Left kidney (tissue), 2 donors: Measurements from ENCODE around the gene XPC. TPM values are rescaled to one million over a fixed set of nuclear protein-coding genes. Genes with fewer than 3 reads are reported as not detected.

ENCODE experiments used
- DNase-seq: peaks from one replicate; pipeline ENCODE4 v3.0.0-alpha.2; 2013
- polyA plus RNA-seq: library from polyadenylated mRNA; unstranded; fragments of 120-200 nt; gene quantifications from one replicate; pipeline ENCODE4 v1.2.1, GENCODE V29; 2013; ENCODE audit not compliant: insufficient read length

XPC gene
- polyA plus RNA-seq, 1 donor = 57.9 TPM

DNA sequence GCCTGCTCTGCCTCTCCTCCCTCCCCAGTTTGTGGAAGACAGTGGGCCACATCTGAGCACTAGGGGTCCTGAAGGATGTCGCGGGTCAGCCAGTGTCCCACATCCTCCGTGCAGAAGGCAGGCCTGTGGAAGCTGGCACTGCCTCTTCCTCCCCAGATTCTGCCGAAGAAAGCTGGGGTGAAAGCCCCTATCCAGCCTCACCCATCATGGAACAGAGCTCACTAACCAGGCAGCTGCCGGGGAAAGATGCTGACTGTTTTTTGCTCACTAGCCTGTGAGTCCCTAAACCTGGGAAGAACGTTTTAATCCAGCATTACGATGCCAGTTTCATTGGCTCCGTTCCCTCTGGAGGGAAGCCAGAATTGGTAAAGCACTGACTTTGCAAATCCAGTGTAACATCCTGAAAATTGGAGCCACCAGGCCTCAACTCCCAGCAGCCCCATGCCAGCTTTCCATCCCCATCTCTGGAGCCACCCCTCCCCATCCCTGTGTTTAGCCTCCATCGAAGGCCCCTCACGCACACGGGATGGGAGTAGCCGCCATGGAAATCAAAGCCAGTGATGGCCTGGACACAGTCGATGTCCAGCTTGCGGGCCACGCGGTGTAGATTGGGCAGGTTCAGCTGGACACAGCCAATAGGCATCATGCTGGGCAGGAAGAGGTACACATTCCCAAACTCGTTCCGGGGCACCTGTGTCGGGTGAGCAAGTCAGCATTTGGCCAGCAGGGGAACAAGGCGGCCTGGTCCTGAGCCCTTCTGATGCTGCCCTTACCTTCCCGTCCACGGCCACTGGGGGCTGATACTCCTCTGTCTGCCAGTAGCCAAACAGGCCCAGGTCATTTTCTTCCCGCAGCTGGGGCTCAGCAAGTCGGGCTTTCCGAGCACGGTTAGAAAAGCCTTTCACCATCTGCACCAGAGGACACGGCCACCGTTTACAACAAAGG is 30.1 kb downstream of the XPC start:
- DNase-seq = no peak

DNA sequence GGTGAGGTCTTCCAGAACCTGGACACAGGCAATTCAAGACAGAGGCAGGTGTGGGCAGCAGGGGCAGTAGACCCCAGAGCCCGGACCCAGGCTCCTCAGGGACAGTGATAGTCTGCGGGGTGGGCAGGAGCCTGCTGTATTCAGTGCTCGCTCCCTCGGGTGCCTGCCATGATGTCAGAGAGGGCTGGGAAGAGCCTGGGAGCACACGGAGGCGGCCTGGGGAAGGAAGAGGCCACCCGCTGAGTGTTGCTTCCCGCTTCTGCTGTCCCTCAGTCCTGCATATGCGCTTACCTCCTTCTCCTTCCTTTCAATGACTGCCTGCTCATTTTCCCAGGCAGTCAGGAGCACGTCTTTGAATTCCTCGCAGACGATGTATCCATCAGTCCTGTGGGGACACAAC is 30.8 kb downstream of the XPC start:
- no peak for DNase-seq

DNA sequence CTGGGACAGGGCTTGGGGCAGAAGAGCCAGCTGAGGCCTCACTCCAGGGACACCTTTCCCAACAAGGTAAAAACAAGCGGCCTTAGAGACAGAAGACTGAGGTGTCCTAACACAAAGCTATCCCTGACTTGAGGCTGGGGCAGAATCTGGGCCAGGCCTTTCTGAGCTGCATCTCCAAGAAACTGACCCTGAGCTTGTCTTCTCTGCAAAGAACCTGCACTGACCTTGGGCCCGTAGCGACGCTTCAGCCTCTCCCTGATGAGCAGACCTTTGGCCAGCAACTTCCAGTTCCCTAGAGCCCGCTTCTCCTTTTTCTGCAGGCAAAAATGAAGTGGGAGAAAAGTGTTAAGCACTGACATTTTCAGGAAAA is 31.4 kb downstream of the XPC start:
- no peak for DNase-seq

DNA sequence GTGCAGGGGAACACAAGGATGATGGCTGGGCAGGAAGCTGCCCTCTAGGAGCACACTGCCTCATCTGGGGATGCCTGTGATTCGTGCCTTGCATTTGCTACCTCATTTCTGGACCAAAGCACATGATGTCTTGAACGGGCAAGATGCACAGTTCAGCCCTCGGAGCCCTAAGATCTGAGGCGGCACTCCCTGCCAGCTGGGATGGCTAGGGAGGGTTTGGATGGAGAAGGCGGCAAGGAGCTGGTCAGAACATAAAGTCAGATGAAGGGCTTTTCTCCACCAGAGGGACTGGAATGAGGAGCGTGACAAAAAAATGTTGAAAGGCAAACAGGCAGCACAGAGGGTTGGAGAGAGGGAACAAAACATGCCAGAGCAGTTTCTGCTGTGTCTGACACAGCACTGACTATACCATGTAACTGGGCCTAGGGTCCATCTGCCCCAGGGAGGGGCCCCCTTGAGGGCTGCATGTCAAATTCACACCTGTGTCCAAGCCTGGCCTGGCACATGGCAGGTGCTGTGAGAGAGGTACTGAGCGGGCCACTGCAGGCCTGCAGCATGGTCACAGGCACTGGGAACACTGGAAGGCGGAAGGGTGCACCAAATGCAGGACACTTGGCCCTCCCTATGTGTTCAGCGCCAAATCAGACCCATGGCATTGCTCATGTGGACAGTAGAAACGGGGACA is 31.9 kb downstream of the XPC start:
- no peak for DNase-seq

DNA sequence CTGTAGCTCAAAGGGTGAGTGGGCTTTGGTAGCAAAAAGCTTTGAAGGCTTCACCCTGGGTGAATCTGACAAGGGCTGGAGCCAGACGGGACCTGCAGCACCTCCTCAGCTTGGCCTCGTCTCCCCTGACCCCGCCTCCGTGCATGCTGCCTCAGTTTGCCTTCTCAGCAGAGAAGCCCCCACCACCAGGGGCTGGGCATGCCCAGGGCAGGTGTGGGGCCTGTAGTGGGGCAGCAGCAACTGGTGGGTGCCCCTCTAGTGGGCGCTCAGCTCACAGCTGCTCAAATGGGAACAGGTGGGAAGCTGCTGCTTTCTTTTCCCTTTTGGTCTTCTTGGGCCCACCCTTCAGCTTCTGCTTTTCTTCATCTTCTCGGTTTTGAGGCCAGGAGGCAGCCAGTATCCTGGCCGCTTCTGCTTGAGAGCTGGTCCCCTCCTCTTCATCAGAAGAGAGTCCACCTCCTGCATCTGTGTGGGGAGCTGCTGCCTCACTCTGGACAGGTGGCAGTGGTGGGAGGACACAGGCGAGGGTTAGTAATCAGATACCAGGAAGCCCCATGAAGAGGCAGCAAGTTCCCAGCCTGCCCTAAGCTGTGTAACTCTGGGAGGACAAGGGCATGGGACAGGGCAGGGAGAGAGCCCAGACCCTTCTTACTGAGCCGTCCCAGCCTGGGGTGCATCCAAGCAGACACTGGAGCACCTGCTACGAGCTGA is 32.6 kb downstream of the XPC start:
- DNase-seq = no peak

DNA sequence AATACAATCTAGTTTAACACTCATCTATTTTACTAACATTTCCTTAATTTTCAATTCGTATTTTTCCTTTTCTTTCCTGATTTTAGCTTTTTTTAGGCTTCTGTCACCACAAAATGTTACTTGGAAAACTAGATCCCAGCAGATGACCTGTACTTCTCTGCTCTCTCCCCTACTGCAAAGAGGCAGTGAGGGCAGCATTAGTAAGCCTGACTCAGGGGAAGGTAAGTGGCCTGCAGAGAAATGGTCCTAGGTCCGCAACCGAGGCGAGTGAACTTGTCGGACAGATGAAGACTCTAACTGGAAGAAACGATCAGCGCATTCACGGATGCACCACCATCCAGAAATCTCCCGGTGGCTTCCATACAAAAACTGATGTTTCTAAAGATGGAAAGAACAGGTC is 33.2 kb downstream of the XPC start:
- no peak for DNase-seq

DNA sequence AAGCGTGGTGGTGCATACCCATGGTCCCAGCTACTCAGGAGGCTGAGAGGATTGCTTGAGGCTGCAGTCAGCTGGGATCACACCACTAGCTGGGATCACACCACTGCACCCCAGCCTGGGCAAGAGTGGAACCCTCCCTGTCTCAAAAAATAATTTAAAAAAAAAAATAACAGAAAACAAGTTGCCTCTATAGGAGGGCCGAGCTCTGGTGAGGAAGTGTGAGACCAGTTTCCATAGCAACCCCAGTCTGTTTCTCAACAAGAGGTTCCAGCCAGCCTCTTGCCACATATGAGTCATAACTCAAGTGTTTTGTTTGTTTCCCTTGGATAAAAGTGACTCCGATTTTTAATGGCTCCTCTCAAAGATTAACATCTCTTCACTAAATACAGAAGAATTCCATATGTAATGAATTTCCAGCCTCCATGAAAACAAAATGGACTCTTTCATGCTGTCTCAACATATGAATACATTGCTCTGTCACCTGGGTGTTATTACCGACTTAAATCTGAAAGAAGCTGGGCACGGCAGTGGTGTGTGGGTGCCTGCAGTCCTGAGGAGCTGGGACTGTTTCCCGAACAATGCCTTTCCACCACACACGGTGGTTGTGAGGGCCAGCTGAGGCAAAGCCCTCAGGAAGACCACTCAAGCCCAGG is 33.9 kb downstream of the XPC start:
- peak; percentile 88 for DNase-seq

DNA sequence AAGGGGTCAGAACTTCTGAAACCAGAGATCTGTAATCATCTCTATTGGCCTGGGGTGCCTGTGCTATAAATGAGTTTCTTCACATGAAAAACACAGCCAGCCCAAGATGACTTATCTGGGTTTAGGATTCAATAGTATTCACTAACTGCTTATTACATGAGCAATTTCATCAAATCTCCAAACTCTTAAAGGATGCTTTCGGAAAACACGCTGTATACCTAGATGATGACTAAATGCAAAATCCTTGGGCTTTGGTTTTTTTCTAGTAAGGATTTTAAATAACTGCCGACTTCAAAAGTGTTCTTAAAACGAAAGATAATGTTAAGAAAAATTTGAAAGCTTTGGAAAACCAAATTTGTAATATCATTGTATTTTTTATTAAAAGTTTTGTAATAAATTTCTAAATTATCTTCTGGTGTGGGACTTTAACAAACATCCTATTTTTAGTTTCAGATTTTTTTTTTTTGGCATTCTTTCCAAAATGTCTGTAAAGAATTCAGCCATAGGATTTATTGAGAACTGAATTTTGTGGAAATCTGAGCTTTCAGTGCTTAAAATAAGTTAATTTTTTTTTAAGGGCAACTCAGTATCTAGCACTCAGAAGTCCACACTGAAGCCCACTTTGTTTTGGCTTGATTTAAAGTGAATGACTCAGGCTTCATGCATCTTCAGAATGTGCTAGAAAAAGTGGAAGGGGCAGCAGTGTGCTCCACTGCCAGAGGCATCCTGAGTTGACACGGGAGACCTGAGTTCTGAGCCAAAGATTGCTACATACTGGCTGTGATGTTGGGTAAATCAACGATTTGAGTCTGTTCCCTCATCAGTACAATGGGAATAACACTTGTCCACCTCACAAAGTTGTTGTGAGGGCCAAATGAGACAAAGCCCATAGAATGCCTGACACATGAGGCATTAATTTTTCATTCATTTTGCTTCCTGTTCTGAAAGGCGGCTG is 34.9 kb downstream of the XPC start:
- no peak for DNase-seq

DNA sequence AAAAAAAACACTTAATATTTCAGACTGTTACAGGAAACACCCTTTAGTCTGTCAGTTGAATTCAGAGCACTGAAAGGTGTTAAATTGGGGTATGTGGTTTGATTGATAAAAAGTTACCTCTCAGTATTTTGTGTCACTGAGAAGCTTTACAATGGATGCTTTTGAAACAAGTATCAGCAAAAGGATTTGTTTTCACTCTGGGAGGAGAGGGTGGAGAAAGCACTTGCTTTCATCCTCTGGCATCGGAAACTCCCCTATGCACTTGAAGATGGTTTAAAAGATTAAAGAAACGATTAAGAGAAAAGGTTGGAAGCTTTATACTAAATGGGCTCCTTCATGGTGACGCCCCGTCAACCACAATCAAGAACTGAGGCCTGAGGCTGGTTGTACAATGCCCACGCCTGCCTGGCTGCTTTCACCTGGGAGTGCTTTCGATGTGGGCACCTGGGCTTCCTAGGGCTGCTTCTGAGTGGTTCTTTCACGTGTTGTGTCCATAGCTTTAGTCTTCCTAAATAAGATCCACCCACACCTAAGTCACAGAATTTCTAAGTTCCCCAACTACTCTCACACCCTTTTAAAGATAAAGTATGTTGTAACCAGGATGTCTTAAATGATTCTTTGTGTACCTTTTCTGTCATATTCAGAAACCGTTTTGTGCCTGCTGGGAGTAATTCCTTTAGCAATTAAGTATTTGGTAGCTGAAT is 35.7 kb downstream of the XPC start:
- DNase-seq = no peak

DNA sequence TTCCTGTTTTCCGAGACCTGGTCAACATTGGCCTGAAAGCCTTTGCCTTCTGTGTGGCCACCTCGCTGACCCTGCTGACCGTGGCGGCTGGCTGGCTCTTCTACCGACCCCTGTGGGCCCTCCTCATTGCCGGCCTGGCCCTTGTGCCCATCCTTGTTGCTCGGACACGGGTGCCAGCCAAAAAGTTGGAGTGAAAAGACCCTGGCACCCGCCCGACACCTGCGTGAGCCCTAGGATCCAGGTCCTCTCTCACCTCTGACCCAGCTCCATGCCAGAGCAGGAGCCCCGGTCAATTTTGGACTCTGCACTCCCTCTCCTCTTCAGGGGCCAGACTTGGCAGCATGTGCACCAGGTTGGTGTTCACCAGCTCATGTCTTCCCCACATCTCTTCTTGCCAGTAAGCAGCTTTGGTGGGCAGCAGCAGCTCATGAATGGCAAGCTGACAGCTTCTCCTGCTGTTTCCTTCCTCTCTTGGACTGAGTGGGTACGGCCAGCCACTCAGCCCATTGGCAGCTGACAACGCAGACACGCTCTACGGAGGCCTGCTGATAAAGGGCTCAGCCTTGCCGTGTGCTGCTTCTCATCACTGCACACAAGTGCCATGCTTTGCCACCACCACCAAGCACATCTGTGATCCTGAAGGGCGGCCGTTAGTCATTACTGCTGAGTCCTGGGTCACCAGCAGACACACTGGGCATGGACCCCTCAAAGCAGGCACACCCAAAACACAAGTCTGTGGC is 36.6 kb downstream of the XPC start:
- DNase-seq = no peak

DNA sequence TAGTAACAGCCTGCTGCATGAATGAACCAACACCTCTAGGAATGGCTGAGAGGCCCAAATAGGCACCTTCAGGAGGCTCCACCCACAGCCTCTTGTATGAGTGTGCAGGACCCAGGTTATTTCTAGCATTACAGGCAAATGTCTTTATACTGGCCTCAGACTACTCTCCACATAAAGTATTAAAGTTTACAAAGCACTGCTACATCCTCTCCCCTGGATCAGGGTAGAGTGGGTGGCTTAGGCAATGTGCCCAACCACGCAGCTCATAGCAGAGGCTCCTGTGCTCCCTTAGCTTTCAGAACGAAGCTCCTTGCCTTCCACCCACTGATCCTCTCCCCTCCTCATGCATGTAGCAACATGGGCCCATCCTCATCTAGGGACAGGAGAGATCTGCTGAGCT is 37.3 kb downstream of the XPC start:
- no peak for DNase-seq

DNA sequence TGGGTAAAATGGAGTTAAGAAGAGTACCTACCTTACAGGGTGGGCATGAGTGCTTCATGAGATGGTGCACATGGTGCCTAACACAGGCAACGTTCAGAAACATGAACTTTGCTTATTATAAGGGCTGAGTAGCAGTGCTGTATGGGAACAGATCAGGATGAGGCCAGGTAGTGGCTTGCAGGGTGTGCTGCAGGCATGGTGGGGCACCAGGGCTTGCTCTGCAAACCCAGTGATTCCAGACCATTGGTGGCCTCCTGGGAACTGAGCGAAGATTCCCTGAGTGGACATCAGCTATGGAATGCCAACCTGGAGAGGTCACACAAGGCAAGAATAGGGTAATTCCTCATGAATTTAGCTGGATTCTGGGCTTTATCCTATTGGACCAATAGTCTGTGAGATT is 37.7 kb downstream of the XPC start:
- DNase-seq = no peak

DNA sequence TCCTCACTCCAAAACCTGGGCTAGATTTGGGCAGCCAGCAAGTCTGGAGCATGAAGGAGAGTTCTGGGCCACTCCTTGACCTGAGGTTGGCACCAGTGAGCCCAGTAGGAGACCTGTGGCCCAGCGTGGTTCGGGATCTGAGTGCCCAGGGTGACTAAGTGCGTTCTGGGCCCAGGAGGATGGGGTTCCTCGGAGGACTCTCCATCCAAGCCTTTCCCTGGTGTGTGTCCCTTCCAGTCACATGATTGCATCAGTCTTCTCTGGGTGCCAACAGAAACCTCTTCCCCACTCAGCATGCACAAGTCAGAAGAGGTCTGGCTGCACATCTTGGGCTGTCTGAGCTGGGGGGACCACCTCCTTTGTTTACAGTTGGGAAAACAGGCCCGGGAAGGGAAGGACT is 38.6 kb downstream of the XPC start:
- DNase-seq = no peak

DNA sequence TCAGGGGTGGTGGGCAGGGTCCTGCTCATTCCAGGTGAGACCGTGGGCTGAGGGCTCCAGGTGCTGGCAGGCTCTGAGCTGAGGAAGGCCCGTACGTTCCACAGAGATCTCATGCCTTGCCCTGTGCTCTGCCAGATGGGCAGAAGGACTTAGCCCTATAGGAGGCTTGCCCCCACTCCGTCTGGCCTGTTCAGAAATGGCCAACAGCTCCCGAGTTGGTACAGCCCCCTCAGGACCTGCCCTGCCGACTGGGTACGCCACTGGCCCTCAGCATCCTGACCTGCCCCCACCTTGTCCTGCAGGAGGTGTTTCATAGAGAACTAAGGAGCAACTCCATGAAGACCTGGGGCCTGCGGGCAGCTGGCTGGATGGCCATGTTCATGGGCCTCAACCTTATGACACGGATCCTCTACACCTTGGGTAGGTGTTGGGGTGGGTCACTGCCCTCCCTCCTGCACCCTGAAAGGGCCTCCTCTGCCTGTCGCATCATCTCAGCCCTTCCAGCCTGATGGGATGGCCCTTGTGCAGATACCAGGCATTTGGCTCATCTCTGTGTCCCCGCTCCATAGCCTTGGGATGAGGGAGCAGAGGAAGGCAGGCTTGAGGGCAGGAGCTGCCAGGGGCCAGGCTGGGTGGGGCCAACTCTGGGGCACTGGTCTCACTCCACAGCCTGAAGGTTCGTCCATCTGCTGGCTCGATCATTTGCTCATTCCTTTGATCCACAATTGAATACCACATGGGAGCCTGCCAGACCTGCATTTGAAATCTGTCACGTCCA is 39.3 kb downstream of the XPC start:
- no peak for DNase-seq

DNA sequence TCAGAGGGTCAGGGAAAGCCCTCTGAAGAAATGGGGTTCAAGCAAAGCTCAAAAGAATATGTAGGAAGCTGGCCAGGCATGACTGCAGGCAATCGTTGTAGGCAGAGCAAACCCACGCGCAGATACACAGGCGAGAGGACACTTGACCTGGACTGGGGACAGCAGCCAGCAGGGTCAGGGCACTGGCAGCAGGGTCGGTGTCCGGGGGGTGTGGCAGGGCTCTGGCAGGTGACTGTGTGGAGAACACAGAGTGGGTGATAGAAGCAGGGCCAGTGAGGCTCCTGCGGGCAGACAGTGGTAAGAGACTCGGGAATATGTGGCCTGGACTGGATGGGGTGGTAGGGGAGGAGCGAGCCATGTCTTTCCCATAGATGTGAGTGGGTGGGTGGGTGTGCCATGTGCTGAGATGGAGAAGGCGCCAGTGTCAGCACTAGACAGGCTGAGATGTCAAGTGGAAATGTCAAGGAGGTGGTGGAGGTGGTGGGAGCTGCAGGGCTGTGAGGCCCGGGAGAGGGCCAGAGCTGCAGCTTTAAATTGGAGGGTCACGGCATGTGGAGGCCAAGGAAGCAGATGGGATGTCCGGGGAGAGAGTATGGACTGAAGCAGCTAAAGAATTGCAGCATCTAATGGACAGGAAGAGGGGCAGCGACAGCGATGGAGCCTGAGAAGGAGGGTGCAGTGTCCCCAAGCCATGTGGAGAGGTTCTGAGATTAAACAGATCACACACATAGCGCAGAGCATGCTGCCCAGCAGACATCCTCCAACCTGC is 40.1 kb downstream of the XPC start:
- no peak for DNase-seq

DNA sequence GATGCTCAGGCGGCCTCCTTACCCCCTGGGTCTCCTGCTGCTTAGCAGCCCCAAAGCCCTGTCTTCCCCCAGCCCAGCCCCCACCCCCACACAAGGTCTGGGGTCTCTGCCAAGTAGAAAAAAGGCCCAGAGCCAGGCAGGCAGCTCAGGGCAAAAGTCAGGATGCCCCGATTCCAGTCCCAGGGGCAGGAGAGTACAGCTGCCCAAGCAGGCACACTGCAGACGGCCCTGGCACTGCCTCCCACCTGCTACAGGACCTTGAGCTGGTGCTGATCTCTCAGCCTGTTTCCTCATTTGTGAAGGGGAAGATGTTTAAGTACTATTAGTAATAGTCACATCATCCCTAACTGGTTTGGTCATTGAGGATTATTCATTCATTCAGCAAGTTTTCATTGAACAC is 41.0 kb downstream of the XPC start:
- DNase-seq = no peak

DNA sequence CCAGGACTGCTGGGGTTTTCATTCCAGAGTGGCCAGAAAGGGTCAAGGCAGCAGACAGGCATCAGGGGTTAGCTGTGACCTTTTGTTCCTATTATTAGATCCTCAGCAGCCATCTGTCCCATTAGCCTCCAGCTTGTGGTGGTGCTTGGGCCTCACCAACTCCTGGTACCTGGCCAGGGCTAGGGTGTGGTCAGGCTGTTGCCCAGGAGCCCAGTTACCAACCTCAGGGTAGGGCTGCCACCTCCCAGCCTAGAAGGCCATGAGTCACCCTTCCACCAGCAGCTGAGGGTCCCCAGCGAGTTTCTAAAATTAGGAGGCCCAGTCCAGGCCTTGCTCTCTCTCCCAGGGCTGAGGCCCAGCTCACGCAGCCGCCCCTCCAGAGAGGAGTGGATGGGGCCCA is 41.4 kb downstream of the XPC start:
- DNase-seq = no peak

DNA sequence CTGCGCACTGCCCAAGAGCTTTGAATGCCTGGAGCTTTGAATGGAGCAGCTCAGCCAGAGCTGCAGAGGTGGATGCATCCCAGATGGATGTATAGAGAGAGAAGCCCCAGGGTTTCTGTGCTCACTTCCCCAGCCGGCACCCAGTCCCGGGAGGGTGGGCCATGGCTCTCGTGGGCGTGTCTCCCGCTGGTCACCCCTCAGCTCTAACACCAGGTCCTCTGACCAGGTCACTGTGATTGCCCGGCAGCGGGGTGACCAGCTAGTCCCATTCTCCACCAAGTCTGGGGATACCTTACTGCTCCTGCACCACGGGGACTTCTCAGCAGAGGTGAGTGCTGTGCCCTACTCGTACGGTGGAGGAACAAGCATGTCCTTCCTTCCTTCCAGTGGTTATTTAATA is 42.8 kb downstream of the XPC start:
- no peak for DNase-seq
